ENCODE data around the gene TMEM150B. TPM values are rescaled to one million over a fixed set of nuclear protein-coding genes. Genes with fewer than 3 reads are reported as not detected.
"Not testable (repeated sequence)": the region's sequence is repeated elsewhere in the genome, so short reads cannot be mapped to it uniquely, and the experiment has no call there.

Gene TMEM150B
- total RNA-seq, 1 donor from 2014 or later, result not detected

GRCh38 chr19:55339105-55339888 is 14.2 kb upstream of the TMEM150B start, which contains the start of gene KMT5C:
Gene KMT5C, plus strand, starts transcription at chr19:55339876. Its CDS starts 2,061 bp downstream, at chr19:55341937.
- Mint-ChIP-seq H3K4me3 (peak within 1 kb of the TSS; percentile 98), H3K27ac (peak within 1 kb of the TSS; percentile 98), H3K4me1 (peaks cover 18% of the 10 kb centered on the region), H3K27me3 (ENCODE audit: insufficient read depth, low read depth) (peaks cover 12% of the 10 kb centered on the region), H3K9me3 (no peaks in the 10 kb centered on the region), H3K36me3 (peaks cover 8% of the 10 kb centered on the region)
- peaks cover 8% of the 10 kb centered on the region for H3K4me1 ChIP-seq
- H3K4me3 ChIP-seq, result peak within 1 kb of the TSS; percentile 95
- peaks cover 26% of the 10 kb centered on the region for H3K79me2 ChIP-seq (ENCODE audit: low read depth)
- H3K9ac ChIP-seq, result peak within 1 kb of the TSS; percentile 74
- H3F3A ChIP-seq (ENCODE audit: low read depth), result peaks cover 13% of the 10 kb centered on the region
- TF ChIP-seq CTCF (IDR thresholded peaks at IDR 0.05), result peak; percentile 19
- TF ChIP-seq EZH2 (IDR thresholded peaks at IDR 0.05), result no peak
- no peak for TF ChIP-seq EZH2phosphoT487 (IDR thresholded peaks at IDR 0.05)
- H2AFZ ChIP-seq (replicated peaks), result peak within 1 kb of the TSS; percentile 63
- H4K20me1 ChIP-seq (ENCODE audit: low read depth), result peaks cover 27% of the 10 kb centered on the region
- no peaks in the 10 kb centered on the region for H3K36me3 ChIP-seq
- no peaks in the 10 kb centered on the region for H3K9me3 ChIP-seq (ENCODE audit: low read depth)
- DNase-seq (ENCODE audit: low spot score), result peak; percentile 100
- peak within 1 kb of the TSS; percentile 88 for H3K27ac ChIP-seq
- peak within 1 kb of the TSS; percentile 84 for H3K4me2 ChIP-seq
- H3K27me3 ChIP-seq, result no peaks in the 10 kb centered on the region

GRCh38 chr19:55336101-55336500 is 11.0 kb upstream of the TMEM150B start:
- no peaks in the 10 kb centered on the region for H4K20me1 ChIP-seq (ENCODE audit: low read depth)
- H3K79me2 ChIP-seq (ENCODE audit: low read depth), result peaks cover 13% of the 10 kb centered on the region
- Mint-ChIP-seq H3K4me1 (peaks cover 12% of the 10 kb centered on the region), H3K27me3 (ENCODE audit: insufficient read depth, low read depth) (peaks cover 19% of the 10 kb centered on the region), H3K36me3 (no peaks in the 10 kb centered on the region), H3K4me3 (no peak overlapping the region), H3K27ac (no peak overlapping the region), H3K9me3 (no peaks in the 10 kb centered on the region)
- H3K36me3 ChIP-seq, result no peaks in the 10 kb centered on the region
- H3K9me3 ChIP-seq (ENCODE audit: low read depth), result no peaks in the 10 kb centered on the region
- TF ChIP-seq EZH2phosphoT487 (IDR thresholded peaks at IDR 0.05) (no peak), EZH2 (IDR thresholded peaks at IDR 0.05) (no peak), CTCF (IDR thresholded peaks at IDR 0.05) (no peak)
- no peaks in the 10 kb centered on the region for H3K27me3 ChIP-seq
- H3F3A ChIP-seq (ENCODE audit: low read depth), result peaks cover 13% of the 10 kb centered on the region
- no peaks in the 10 kb centered on the region for H3K4me1 ChIP-seq
- H3K27ac ChIP-seq, result no peak overlapping the region
- DNase-seq (ENCODE audit: low spot score), result no peak
- no peak overlapping the region for H3K9ac ChIP-seq
- no peak overlapping the region for H2AFZ ChIP-seq (replicated peaks)
- H3K4me3 ChIP-seq, result no peak overlapping the region
- H3K4me2 ChIP-seq, result no peak overlapping the region

- H3K4me3 ChIP-seq, result no peak overlapping the region
- Mint-ChIP-seq H3K9me3 (peaks cover 2% of the 10 kb centered on the region), H3K4me1 (peaks cover 12% of the 10 kb centered on the region), H3K36me3 (no peaks in the 10 kb centered on the region), H3K4me3 (no peak overlapping the region), H3K27ac (no peak overlapping the region), H3K27me3 (ENCODE audit: insufficient read depth, low read depth) (peaks cover 16% of the 10 kb centered on the region)
- H3K27ac ChIP-seq, result no peak overlapping the region
- peaks cover 8% of the 10 kb centered on the region for H3F3A ChIP-seq (ENCODE audit: low read depth)
- no peak overlapping the region for H3K4me2 ChIP-seq
- no peak overlapping the region for H3K9ac ChIP-seq
- no peaks in the 10 kb centered on the region for H3K79me2 ChIP-seq (ENCODE audit: low read depth)
- TF ChIP-seq EZH2phosphoT487 (IDR thresholded peaks at IDR 0.05) (no peak), CTCF (IDR thresholded peaks at IDR 0.05) (no peak), EZH2 (IDR thresholded peaks at IDR 0.05) (no peak)
- H3K9me3 ChIP-seq (ENCODE audit: low read depth), result no peaks in the 10 kb centered on the region
- no peaks in the 10 kb centered on the region for H3K36me3 ChIP-seq
- DNase-seq (ENCODE audit: low spot score), result no peak
- H2AFZ ChIP-seq (replicated peaks), result no peak overlapping the region
- no peaks in the 10 kb centered on the region for H3K4me1 ChIP-seq
- H3K27me3 ChIP-seq, result no peaks in the 10 kb centered on the region
- H4K20me1 ChIP-seq (ENCODE audit: low read depth), result no peaks in the 10 kb centered on the region
Observed at GRCh38 chr19:55333870-55334269, 8.7 kb upstream of the TMEM150B start.

- not testable (repeated sequence) for H3K36me3 ChIP-seq
Observed at GRCh38 chr19:55329791-55330190, 4.7 kb upstream of the TMEM150B start.

GRCh38 chr19:55328774-55329318 is 3.7 kb upstream of the TMEM150B start:
- not testable (repeated sequence) for H3K36me3 ChIP-seq; H3K27me3 ChIP-seq; H3K27ac ChIP-seq; H3K4me1 ChIP-seq; DNase-seq (ENCODE audit: low spot score); H3K9me3 Mint-ChIP-seq; H3K27ac Mint-ChIP-seq; H3K4me2 ChIP-seq; H3K9ac ChIP-seq; H3K79me2 ChIP-seq (ENCODE audit: low read depth); H4K20me1 ChIP-seq (ENCODE audit: low read depth); H3K4me3 Mint-ChIP-seq; H3K4me1 Mint-ChIP-seq; H3K9me3 ChIP-seq (ENCODE audit: low read depth); H3K4me3 ChIP-seq; H3F3A ChIP-seq (ENCODE audit: low read depth); H3K36me3 Mint-ChIP-seq; H2AFZ ChIP-seq (replicated peaks)
- H3K27me3 Mint-ChIP-seq (ENCODE audit: insufficient read depth, low read depth), result peaks cover 11% of the 10 kb centered on the region

More at GRCh38 chr19:55329791-55330190, 4.7 kb upstream of the TMEM150B start:
- H3K4me3 ChIP-seq; H3K27me3 Mint-ChIP-seq (ENCODE audit: insufficient read depth, low read depth); H3K9me3 Mint-ChIP-seq; H3K4me2 ChIP-seq; H3K4me3 Mint-ChIP-seq; H3K36me3 Mint-ChIP-seq; H3K27ac Mint-ChIP-seq; H2AFZ ChIP-seq (replicated peaks); H4K20me1 ChIP-seq (ENCODE audit: low read depth); DNase-seq (ENCODE audit: low spot score); H3K79me2 ChIP-seq (ENCODE audit: low read depth); H3K4me1 Mint-ChIP-seq; H3F3A ChIP-seq (ENCODE audit: low read depth); H3K27me3 ChIP-seq; H3K4me1 ChIP-seq; H3K9ac ChIP-seq; H3K9me3 ChIP-seq (ENCODE audit: low read depth); H3K27ac ChIP-seq: not testable (repeated sequence)
